BE2C (cell line): ENCODE results near the gene OR10A6.

ENCODE experiments used
- DNase-seq: peaks from one replicate; pipeline ENCODE4 v3.0.0-alpha.2; 2020
- H3K27me3 ChIP-seq: fragments of 250-450 bp; sonication (Bioruptor Pico); 2 replicates; pipeline ENCODE4 v1.5.1; 2020; ENCODE audit warnings: mild to moderate bottlenecking
- H3K36me3 ChIP-seq: fragments of 250-450 bp; sonication (Bioruptor Pico); 2 replicates; pipeline ENCODE4 v1.5.1; 2020; ENCODE audit warnings: mild to moderate bottlenecking
- H3K4me1 ChIP-seq: fragments of 250-450 bp; sonication (Bioruptor Pico); 2 replicates; pipeline ENCODE4 v1.5.1; 2020
- H3K4me3 ChIP-seq: 2 replicates; pipeline ENCODE4 v1.5.1; 2011; ENCODE audit warnings: low read depth, low read length
- H3K9me3 ChIP-seq: fragments of 250-450 bp; sonication (Bioruptor Pico); 2 replicates; pipeline ENCODE4 v1.5.1; 2020
- TF ChIP-seq, protein P1 (sequence below): IDR thresholded peaks from 2 replicates; pipeline ENCODE4 v1.5.1; 2012; ENCODE audit warnings: mild to moderate bottlenecking, low read depth, low read length

OR10A6 gene

DNA sequence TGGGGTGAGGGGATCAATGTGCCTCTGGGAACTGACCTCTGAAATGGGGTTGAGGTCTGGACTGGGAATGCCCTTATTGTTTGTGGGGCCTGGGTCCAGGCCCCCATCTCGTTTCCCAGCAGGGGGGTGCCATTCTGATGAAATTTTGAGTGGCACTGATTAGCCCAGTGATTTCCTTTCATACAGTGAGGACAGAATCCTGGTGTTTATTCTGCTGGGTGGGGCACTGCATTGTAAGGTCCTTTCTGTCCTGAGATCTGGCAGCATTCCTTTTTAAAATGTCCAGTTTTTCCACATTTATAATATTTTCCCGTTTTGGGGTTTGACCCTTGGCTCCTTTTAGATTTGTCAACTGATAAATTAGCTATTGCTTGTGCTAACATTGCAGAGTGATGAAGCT lies 27.1 kb downstream of the OR10A6 start:
- Histone ChIP-seq H3K4me3 (no peak overlapping the region), H3K4me1 (no peaks in the 10 kb centered on the region), H3K36me3 (no peaks in the 10 kb centered on the region), H3K9me3 (no peaks in the 10 kb centered on the region), H3K27me3 (0 out of 2 replicates have a peak, but pooled peaks cover 8% of the 10 kb centered on the region)
- no peak for DNase-seq
- TF ChIP-seq, protein P1, sequence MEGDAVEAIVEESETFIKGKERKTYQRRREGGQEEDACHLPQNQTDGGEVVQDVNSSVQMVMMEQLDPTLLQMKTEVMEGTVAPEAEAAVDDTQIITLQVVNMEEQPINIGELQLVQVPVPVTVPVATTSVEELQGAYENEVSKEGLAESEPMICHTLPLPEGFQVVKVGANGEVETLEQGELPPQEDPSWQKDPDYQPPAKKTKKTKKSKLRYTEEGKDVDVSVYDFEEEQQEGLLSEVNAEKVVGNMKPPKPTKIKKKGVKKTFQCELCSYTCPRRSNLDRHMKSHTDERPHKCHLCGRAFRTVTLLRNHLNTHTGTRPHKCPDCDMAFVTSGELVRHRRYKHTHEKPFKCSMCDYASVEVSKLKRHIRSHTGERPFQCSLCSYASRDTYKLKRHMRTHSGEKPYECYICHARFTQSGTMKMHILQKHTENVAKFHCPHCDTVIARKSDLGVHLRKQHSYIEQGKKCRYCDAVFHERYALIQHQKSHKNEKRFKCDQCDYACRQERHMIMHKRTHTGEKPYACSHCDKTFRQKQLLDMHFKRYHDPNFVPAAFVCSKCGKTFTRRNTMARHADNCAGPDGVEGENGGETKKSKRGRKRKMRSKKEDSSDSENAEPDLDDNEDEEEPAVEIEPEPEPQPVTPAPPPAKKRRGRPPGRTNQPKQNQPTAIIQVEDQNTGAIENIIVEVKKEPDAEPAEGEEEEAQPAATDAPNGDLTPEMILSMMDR: no peak

DNA sequence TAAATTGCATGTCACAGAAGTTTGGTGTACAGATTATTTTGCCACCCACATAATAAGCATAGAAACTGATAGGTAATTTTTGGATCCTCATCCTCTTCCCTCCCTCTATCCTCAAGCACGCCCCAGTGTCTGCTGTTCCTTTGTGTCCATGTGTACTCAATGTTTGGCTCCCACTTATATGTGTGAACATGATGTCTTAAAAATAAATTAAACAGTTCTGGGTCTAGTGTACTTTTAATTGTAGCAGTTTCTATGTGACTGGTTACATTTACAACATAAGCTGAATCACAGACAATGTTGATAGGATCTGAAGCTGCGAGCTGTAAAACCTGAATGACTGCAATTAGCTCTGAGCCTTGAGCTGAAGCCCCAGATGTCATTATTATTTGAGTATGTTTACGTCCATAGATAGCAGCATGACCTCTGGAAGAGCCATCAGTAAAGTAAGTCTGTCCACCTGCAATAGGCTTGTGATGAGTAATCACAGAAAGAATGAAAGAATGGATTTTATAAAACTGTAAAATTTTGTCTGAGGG lies 29.7 kb downstream of the OR10A6 start:
- TF ChIP-seq, protein P1: no peak

GRCh38 chr11:7900686-7901085 lies 30.4 kb downstream of the OR10A6 start:
- TF ChIP-seq, protein P1: no peak
- H3K27me3 ChIP-seq: 0 out of 2 replicates have a peak, but pooled peaks cover 3% of the 10 kb centered on the region
- DNase-seq: no peak
- no peak overlapping the region for H3K4me3 ChIP-seq
- H3K36me3 ChIP-seq: no peaks in the 10 kb centered on the region
- no peaks in the 10 kb centered on the region for H3K4me1 ChIP-seq
- no peaks in the 10 kb centered on the region for H3K9me3 ChIP-seq

More for the DNA sequence above, 29.7 kb downstream of the OR10A6 start:
- H3K4me3 ChIP-seq: no peak overlapping the region
- DNase-seq: no peak
- H3K9me3 ChIP-seq: no peaks in the 10 kb centered on the region
- no peaks in the 10 kb centered on the region for H3K4me1 ChIP-seq
- no peaks in the 10 kb centered on the region for H3K36me3 ChIP-seq
- 0 out of 2 replicates have a peak, but pooled peaks cover 6% of the 10 kb centered on the region for H3K27me3 ChIP-seq

DNA sequence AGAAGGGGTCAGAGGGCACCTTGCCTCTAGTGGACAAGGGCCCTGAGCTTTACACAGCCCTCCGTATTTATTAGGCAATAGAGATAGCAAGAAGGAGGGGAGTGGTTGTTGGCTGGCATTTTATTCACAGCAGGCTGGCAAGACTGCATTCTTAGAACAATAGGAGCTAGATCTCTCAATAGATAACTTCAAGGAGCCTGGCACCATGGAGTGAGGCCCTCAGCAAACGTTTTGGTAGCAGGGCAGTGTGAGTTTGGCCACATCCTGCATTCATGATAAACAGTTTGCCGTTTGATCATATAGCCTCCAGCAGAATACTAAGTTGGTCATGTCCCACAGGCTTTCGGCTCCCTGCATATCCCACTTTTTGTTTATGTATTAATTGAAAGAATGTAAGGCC lies 31.6 kb downstream of the OR10A6 start:
- no peaks in the 10 kb centered on the region for H3K9me3 ChIP-seq
- H3K4me1 ChIP-seq: no peaks in the 10 kb centered on the region
- TF ChIP-seq, protein P1: no peak
- 0 out of 2 replicates have a peak, but pooled peaks cover 3% of the 10 kb centered on the region for H3K27me3 ChIP-seq
- no peak overlapping the region for H3K4me3 ChIP-seq
- no peak for DNase-seq
- H3K36me3 ChIP-seq: no peaks in the 10 kb centered on the region

GRCh38 chr11:7898666-7899283 lies 32.3 kb downstream of the OR10A6 start:
- no peaks in the 10 kb centered on the region for H3K36me3 ChIP-seq
- TF ChIP-seq, protein P1: no peak
- H3K4me1 ChIP-seq: no peaks in the 10 kb centered on the region
- DNase-seq: no peak
- 0 out of 2 replicates have a peak, but pooled peaks cover 3% of the 10 kb centered on the region for H3K27me3 ChIP-seq
- no peak overlapping the region for H3K4me3 ChIP-seq
- no peaks in the 10 kb centered on the region for H3K9me3 ChIP-seq
